Uterus (tissue), 2 donors: ENCODE results near the gene CARD10.

Experiments used
- CTCF ChIP-seq, 4 experiments: fragments of 200-600 bp in 2 of 4; fragments of 450-650 bp in 2 of 4; sonication (generic) in 2 of 4; IDR thresholded peaks; one replicate each; pipeline ENCODE4 v1.5.1; 2016 to 2019; ENCODE audit warnings: antibody characterized with exemption in 4 of 4, mild to moderate bottlenecking in 2 of 4, moderate library complexity in 1 of 4
- POLR2A ChIP-seq, 2 donors: fragments of 450-650 bp; IDR thresholded peaks; one replicate each; pipeline ENCODE4 v1.6.1; 2016; ENCODE audit warnings: antibody characterized with exemption in 2 of 2, mild to moderate bottlenecking in 1 of 2, moderate library complexity in 1 of 2

GRCh38 chr22:37503850-37504249 lies 15.4 kb downstream of the CARD10 start:
- TF ChIP-seq CTCF (IDR thresholded peaks at IDR 0.05) = no peak
- no peak for TF ChIP-seq POLR2A (IDR thresholded peaks at IDR 0.05)
